T-helper 2 cell (primary cell): ENCODE data around the gene POU6F2.
"Not testable (repeated sequence)": the region's sequence is repeated elsewhere in the genome, so short reads cannot be mapped to it uniquely, and the experiment has no call there.

Experiments
- DNase-seq, 5 experiments: peaks; one replicate each; pipeline versions ENCODE4 v3.0.0 to v3.0.0-alpha.2; 2012 to 2022

The POU6F2 gene

DNA sequence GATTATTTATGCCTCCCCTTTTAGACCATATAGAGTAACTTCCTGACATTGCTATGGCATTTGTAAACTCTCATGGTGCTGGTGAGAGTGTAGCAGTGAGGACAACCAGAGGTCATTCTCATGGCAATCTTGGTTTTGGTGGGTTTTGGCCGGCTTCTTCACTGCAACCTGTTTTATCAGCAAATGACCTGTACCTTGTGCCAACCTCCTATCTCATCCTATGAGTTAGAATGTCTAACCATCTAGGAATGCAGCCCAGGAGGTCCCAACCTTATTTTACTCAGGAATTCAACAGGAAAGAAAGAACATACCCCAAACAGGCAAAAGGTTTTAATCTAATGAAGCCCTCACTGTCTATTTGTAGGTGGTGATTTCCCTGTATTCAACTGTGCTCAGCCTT lies 383.1 kb downstream of the POU6F2 start:
- DNase-seq = no peak

DNA sequence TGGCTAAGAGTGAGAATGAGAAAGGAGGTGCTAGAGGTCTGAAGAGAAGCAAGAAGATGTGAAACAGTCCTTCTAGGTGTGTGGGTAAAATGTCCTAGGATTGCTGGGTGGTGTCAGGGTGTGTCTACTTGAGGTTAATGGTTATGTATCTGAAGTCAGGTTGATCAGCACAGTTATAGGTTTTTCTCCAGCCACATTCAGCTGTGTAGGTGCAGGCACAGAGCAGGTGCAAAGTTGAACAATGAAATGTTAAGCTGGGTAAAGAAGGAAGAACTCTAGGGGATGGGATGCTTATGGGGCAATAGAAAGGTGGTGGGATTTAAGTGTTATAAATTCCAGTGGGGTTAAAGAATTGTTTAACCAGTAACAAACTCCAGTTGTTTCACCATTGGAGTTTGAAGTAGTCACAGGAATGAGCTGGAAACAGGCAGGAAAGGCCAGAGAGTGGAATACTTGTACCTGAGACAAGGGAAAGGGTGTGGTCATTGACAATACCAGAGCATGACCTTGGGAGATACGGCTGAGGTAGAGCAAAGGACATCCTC lies 388.1 kb downstream of the POU6F2 start:
- DNase-seq = no peak

DNA sequence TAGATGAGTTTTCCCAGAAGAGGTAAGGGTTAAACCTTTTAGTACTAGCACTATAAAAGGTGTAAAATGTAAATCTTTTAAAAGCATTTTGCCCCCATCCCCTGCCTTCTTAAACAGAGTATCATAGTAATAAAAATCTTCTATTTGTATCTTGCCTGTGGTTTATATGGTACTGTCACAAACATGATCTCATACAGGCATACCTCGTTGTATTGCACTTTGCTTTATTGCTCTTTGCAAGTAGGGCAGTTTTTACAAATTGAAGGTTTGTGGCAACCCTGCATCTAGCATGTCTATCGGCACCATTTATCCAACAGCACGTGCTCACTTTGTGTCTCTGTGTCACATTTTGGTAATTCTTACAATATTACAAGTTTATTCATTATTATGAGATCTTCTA lies 389.7 kb downstream of the POU6F2 start:
- DNase-seq = no peak

DNA sequence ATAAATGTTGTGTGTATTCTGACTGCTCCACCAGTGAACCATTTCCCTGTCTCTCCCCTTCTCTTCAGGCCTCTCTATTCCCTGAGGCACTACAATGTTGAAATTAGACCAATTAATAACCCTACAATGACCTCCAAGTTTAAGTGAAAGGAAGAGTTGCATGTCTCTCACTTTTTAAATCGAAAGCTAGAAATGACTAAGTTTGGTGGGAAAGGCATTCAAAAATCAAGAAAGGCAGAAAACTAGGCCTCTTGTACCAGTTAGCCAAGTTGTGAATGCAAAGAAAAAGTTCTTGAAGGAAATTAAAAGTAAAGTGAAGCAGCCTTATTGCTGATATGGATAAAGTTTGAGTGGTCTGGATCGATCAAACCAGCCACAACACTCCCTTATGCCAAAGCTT lies 390.2 kb downstream of the POU6F2 start:
- no peak for DNase-seq

DNA sequence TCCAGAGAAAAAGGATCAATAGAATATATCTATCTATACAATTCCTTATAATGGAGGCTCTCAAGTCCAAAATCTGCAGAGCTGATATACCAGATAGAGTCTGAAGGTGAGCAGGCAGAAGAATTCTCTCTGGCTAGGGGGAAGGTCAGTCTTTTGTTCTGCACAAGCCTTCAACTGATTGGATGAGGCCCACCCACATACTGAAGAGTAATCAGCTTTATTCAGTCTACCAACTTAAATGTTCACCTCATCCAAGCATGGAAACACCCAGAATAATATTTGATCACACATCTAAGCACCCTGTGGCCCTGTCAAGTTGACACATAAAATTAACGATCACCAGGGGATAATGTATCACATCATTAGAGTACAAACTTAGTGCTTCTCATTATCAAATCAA lies 394.7 kb downstream of the POU6F2 start:
- DNase-seq = no peak

DNA sequence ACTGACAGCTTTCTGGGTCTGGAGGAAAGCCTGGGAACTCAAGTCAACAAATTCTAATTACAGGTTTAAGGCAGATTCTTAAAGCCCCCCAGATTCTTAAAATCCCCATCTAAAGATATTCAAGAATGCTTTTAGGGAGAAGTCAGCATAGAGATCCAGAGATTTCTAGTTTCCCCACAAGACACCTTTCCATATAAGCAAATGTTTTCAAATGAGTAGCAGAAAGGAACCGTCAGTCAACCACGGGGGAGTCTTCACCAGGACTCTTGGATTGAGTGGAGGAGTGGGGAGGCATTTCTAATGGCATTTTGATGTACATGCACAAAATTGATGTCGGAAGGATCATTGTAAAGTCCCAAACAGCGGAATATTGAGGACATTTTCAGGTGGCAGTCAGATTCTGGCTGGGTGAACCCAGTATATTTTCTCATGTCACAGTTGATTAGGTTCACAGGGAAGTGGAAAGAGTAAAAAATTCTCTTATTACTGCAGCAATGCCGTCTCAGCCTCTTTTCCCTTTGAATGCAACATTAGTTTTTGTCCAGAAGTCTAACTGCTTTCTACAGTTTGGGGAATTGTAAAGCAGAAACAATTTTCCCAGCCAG lies 396.8 kb downstream of the POU6F2 start:
- DNase-seq = no peak

DNA sequence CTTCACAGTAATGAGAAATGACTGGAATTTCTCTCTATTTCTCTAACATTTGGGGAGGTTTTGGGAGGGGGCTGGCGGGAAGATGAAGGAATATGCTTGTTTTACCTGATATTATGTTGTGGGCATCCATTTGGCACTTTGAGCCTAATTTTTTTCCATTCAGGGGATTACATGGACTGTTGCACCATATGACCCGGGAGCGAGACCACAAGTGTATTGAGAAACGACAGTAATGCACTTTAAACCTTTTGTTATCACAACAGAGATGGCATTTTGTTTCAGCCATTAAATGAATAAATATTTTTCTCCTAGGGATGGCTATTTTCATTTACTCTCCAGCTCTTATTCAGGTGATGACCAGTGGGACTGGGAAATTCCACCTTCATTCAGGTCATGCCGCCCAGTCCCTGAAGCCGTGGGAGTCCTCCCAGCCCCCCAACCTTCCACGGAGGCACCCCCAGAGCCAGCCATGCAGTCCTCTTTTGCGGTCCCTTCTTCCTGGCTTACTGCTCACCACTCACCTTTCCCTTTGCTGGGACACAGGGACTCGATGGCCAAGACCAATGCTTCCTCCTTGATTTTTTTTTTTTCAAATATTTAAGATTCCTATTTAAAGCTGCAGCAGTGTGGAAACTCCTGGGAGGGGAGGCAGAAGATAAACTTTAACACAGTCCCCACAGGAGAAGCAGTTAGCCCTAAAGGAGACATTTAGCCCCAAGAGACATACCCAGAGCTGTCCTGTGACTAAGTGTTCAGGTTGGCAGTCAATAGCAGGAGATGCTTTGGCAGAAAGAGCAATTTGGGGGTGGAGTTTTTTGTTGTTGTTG lies 397.6 kb downstream of the POU6F2 start:
- no peak for DNase-seq

DNA sequence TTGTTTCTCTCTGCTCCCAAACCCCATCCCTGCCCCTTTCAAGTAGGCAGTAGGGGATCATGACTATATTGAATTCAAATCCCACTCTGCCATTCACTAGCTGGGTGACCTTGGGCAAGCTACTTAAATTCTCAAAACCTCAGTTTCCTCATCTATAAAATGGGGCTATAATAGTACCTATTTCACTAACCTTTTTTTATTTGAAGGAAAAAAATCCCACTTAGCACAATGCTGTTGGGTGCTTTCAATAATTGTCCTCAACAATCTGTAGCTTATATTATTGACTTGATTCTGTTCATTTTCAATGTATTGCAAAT lies 398.1 kb downstream of the POU6F2 start:
- DNase-seq = no peak

DNA sequence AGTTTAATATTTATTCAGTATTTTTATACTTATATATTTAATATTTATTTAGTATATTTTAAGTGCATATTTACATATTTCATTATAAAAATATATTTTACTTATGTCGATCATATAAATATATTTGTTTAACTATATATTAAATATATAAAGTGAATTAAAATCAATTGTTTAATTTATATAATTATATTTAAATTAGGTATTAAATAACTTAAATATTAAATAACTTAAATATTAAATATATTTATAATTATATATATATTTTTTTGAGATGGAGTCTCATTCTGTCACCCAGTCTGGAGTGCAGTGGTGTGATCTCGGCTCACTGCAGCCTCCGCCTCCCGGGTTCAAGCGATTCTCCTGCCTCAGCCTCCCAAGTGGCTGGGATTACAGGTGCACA lies 399.2 kb downstream of the POU6F2 start:
- not testable (repeated sequence) for DNase-seq

DNA sequence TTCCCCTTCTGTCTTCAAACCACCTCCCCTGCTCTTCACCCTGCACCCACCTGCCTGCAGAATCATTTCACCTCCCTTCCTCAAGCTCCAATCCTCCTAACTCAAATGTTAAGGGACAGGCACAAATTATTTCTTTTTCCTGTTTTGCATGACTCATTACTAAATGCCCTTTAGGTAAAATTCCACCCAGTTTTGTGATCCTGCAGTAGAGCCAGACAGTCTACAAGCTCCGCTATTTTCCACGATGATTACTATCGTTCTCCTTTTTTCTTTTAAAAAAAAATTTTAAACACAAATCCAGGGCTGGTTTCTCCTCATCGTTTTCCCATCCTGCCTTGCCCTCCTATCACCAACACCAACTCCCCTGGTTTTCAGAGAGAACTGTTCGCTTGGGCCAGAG lies 401.7 kb downstream of the POU6F2 start:
- no peak for DNase-seq

DNA sequence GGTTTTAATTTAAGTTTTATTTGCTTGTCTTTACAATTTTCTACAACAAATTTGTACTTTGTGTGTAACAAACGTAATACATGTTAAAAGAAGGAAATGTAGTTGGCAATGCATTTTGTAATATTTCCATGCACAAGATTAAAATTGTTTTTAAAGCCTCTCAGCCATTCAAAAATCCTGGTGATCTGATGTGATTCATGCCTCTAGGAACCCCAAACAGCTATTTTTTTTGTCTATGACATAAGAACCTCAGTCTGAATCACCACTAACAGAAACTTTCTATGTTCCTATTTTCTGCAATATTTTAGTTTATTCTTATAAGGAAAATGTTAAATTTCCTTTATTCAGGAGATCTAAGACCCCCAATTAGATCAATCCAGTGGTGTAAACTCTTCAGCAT lies 405.4 kb downstream of the POU6F2 start:
- no peak for DNase-seq

DNA sequence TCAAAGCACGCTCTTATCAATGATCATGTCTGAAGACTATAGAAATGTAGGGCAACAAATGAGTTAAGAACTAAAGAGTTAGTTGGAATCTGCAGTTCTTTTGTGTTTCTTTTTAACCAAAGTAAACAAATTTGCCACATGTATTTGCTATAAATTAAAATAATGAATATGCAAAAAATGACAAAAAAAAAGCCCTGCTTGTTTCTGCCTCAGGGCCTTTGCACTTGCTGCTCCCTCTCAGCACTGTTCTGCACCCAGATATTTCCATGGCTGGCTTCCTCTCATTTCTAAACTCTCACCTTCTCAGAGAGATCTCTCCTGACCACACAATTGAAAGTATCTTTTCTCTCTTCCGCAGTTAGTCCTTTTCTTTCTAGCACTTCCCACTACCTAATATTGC lies 406.7 kb downstream of the POU6F2 start:
- no peak for DNase-seq

DNA sequence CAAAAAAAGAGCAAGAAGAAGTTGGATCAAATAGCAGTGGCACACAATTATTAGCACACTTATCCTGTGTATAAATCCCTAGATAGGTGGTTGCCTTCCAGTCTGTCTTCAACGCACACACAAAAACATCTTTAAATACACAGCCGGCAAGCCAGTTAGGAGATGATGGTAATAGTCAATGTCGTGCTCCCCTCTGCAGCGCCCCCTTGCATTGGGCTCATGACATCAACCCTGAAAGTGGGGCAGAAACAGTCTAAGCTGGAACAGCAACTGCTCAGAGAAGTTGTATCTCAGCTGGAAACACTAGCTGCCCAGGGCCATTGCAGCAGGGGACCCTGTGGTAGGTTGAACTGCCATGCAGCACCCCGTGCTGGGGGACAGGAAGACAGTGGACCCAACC lies 409.0 kb downstream of the POU6F2 start:
- DNase-seq = no peak

DNA sequence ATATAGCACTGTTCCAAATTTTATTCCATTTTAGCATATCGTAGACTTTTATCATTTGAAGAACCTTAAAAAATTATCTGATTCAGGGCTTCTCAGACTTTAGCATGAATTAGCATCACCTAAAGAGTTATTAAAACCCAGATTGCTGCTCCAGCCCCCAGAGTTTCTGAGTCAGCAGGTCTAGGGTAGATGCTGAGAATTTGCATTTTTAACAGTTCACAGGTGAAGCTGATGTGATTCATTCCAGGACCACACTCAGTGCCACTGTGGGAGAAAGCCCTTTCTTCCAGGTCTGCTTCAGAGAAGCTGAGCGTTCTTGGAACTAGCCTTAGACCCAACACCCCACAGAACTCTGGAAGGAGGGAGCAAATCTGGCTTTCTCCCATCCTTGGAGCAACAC lies 414.4 kb downstream of the POU6F2 start:
- DNase-seq = no peak

DNA sequence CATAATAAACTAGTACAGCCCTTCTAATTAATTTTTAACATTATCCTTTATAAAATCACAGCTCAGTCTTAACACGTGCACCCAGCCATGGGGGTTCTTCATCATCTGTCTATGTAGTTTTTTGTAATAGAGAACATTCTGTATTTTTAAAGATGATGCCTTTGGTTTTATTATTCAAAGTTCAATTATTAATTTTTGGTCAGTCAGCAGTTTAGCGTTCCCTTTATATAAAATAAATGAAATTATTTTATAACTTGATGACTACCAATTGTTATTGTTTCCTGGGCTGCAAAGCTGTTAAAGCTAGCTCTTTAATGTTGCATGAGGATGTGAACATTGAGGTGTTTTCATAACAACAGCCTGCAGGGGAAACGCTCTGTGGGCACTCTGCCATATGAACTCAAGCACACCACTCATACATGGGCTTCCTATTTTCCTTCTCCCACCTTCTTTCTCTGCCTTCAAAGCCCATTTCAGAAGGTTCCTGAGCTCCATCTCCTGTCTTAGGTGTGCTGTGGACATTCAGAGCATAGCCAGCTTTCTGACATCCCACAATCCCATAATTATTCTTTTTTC lies 416.5 kb downstream of the POU6F2 start:
- no peak for DNase-seq

DNA sequence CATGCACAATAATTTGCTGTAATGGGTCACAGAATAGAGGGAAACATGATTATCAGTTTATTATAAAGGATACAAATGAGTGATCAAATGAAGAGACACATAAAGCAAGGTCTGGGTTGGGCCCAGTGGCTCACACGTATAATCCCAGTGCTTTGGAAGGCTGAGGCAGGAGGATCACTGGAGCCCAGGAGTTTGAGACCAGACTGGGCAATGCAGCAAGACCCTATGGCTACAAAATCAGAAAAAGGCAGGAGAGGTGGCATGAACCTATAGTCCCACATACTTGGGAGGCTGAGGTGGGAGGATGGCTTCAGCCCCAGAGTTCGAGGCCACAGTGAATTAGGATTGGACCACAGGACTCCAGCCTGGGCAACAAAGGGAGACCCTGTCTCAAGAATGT lies 421.7 kb downstream of the POU6F2 start:
- no peak for DNase-seq

DNA sequence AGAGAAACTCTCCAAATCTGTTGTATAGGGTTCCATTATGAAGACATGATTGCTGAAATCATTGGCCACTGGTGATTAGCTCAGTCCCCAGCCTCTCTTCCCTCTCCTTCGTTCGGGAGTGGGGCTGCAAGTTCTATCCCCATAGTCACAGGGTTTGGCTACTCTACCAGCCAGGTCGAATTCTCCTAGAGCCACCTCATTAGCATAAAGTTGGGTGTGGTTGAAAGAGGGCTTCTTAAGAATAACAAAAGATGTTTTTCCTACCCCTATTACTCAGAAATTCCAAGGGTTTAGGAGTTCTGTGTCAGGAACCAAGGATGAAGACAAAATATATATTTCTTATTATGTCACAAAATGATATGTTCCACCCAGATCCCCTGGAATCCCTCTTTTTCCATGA lies 422.3 kb downstream of the POU6F2 start:
- no peak for DNase-seq

DNA sequence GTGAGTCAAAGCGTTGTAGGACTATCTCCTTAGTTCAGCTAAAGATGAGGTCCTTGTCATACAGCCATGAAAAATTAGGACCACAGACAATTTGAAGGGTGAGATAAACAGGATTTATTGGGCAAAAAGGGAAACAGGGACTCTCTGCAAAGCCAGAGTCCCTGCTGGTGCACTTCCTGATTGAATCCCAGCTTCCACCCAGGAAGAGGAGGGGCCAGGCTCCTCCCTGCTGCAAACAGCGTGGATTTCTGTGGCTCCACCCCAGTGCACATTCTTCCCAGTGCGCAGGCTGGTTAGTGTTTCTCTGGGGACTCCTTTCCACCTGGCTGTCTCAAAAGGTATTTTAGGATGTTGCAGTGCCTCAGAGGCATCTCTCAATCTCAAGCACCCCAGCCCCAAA lies 423.1 kb downstream of the POU6F2 start:
- DNase-seq = no peak

DNA sequence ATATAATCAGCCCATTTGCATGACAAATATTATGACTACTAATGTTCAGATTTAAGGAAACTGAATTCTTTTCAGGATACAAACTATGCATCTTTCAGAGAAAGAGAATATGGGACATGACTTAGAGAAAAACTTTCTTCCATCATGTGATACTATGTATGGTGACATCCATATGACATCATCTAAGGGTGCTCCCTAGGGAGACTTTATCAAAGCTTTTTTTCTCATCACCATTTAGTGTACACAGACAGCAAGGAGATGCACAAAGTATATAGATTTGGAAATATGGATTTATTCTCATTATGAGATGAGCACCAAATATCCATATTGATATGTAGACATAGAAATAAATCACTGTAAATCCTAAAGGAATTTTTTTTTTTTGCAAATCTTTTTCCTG lies 424.3 kb downstream of the POU6F2 start:
- no peak for DNase-seq

DNA sequence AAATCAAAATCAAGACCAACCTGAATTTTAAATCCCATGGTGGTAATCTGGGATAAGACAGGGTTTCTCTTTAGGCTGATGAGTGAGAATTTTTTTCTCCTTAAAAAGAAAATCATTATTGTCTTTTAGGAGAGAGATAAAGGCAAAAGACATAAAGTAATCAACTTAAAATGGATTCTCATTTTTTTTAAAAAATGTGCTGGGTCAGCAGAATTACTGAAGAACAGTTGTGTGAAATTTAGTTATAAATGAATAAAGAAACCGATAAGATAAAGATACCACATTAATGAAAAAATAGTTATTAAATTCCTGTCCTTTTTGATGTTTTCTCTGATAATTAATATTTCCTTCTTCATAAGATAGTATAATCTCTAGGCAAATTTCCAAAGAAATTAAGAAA lies 427.2 kb downstream of the POU6F2 start:
- DNase-seq = no peak

DNA sequence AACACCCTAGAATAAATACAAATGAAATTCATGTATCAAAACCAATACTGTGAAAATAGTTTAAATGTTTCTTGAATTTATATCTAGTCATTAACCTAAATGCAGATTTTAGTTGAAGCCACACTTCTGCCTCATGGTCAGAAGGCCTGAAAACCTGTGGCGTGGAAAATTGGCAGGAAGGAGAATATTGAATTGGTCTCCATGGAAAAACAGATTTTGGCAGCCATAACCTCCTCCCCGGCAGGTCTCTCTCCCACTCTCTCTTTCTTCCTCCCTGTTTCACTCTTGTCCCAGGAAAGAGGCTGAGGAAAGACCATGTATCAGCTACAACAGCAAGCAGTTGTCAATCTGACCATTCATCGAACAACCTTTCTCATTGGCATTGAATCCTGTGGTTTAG lies 427.9 kb downstream of the POU6F2 start:
- DNase-seq = no peak

DNA sequence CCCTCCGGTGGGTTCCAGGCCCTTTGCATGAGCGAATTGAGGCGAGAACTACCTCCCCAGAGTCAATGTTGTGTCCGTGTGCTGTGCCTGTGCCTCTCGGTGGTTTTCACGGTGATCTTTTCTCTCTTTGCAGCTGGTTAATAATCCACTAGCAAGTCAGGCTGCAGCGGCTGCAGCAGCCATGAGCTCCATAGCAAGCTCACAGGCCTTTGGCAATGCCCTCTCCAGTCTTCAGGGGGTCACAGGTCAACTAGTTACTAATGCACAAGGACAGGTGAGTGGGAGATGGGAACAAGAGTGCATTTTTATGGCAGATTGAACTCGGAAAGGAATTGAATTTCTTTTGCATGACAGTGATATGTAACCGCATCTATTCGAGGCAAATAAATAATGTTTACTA lies 428.8 kb downstream of the POU6F2 start:
- no peak for DNase-seq

DNA sequence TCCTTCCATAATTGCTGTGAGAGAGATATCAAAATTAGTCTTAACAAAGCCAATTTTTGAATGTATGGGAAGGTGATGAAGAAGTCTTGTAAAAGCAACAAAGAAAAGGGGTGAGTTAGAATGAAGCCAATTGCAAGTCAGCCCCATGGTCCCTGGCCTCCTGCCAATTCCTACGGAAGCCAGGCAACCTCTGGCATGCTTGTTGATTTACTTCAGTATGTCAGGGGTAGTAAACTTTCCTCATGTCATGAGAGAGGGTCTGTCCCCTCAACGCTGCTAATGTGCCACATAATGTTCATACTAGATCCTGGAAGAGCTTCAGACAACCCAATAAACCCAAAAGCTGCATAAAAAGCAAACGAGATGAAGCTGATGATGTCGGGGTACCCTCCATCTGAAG lies 429.4 kb downstream of the POU6F2 start:
- no peak for DNase-seq

DNA sequence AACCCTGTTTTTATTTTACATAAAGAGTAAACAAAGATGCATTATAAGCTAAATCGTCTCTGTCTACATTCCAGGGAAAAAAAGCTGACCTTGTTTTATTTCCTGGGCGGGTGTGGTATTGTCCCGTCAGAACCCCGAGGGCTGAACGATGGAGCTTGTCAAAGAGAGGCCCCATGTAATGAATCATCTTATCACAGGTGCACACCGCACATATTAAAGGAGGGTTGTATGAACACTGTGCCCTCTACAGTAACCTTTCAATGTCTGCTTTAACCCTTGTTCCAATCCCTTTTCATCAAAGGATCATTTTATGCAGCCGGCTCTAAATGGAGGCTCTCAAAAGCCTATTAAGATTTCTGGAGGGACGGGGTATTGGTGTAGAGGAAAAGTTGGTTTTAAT lies 430.0 kb downstream of the POU6F2 start:
- no peak for DNase-seq
